ENCODE results near the gene ACTMAP. TPM values are rescaled to one million over a fixed set of nuclear protein-coding genes. Genes with fewer than 3 reads are reported as not detected.

Gene ACTMAP
- total and polyA plus RNA-seq, 2 of the 13 experiments (the other 11 are each of a cell fraction or from before 2014, with no cell fraction given): 2.2 to 7.9 TPM

DNA sequence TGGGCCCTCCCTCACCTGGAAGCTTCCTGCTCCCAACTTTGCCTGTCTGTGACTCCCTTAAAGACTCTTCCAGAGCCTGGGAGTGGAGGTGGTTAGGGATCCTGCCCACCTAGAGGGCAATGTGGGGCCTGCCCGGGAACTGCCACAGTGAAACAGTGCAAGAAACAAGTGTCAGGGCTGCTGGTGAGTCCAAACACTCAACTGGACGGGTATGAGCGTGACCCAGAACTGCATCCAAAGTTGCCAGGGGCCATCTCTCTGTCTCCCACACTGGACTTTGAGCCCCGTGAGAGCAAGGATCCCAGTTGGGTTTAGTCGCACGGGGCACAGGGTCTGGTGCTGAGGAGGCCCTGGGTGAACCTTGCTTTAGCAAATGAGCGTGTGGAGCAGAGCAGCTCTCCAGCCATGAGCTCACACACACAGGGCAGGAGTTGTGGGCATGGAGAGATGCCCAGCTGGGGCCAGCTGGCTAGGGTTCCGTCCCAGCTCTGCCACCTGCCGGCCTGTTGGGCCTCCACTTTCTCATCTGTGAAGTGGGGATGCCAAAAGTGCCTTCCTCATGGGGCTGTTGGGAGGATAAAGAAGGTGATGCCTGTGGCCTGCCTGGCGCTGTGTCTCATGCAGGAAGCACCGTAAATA lies 57.0 kb downstream of the ACTMAP start:
- ChIA-PET POLR2A (interaction anchor here (0.6 kb wide), 1 partner anchor 84 kb away, joined by 3 read pairs; no protein-coding TSS in a partner anchor), CTCF (ENCODE audit: low intra/inter-chr PET ratio, low total read pairs) (no interaction called here)
- in situ Hi-C loops (cut with HindIII; ENCODE audit: extremely low pct_ligation_motif_present, low pct_unique_long_range_greater_than_20kb) (no loop called here), intact Hi-C loops (cut with micrococcal nuclease; ENCODE audit: unreplicated experiment) (no loop called here)
- Histone ChIP-seq H4K20me1 (ENCODE audit: insufficient read depth, low read length) (no peaks in the 10 kb centered on the region), H3K27me3 (ENCODE audit: control insufficient read depth in 1 of 2, insufficient read depth in 2 of 2, low read length in 2 of 2) (no peaks in the 10 kb centered on the region; a peak in 1 of 5 replicates), H3K4me2 (ENCODE audit: low read depth, low read length) (no peak overlapping the region), H3K4me1 (ENCODE audit: insufficient read depth, low read length) (no peaks in the 10 kb centered on the region), H3K4me3 (replicated peaks in 1 of 3; ENCODE audit: insufficient read depth in 1 of 3, low read depth in 2 of 3, low read length in 3 of 3) (no peak overlapping the region), H3K79me2 (ENCODE audit: insufficient read depth, low read length) (no peaks in the 10 kb centered on the region), H3K9me3 (ENCODE audit: low read length) (no peaks in the 10 kb centered on the region), H2AFZ (ENCODE audit: low read length) (no peak overlapping the region), H3K27ac (ENCODE audit: extremely low read length, insufficient read depth, low read length) (no peak overlapping the region), H3K36me3 (replicated peaks in 1 of 2; ENCODE audit: control insufficient read depth in 1 of 2, insufficient read depth in 2 of 2, low read length in 2 of 2) (peaks cover 3 to 5% of the 10 kb centered on the region in 2 experiments; a peak in 3 of 5 replicates), H3K9ac (ENCODE audit: insufficient read depth, low read depth, low read length) (no peak overlapping the region)
- ATAC-seq (no peak), DNase-seq (ENCODE audit: low spot score) (no peak), FAIRE-seq (no peak)
- no peak for TF ChIP-seq ZNF564 (CRISPR knock-in tag; IDR thresholded peaks at IDR 0.05)
- TF ChIP-seq ZNF629 (CRISPR knock-in tag; conservative IDR thresholded peaks at IDR 0.05): peak; percentile 67
- WGBS (ENCODE audit: low lambda C conversion rate): 98% methylated on average over 8 of the region's 11 CpGs
- BruUV-seq (replicated peaks): no TSS peak

DNA sequence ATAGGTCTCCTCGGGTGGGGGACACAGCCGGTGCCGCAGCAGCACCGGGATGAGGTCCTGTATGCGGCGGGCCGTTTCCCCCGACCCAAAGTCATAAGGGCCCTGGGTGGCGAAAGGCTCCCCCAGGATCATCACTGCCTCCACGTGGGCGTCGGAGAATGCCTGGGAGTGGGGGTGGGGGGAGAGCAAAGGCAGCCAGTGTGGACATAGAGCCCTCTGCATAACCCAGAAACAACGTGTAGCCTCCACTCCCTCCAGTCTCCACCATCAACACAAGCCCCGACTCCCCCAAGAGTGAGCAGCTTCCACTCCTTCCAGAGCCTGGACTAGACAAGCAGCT lies 58.1 kb downstream of the ACTMAP start:
- Histone ChIP-seq H3K4me1 (ENCODE audit: insufficient read depth, low read length) (no peaks in the 10 kb centered on the region), H3K79me2 (ENCODE audit: insufficient read depth, low read length) (no peaks in the 10 kb centered on the region), H3K27me3 (ENCODE audit: control insufficient read depth in 1 of 2, insufficient read depth in 2 of 2, low read length in 2 of 2) (no peaks in the 10 kb centered on the region; a peak in 1 of 5 replicates), H3K9me3 (ENCODE audit: low read length) (no peaks in the 10 kb centered on the region), H3K4me2 (ENCODE audit: low read depth, low read length) (no peak overlapping the region), H3K9ac (ENCODE audit: insufficient read depth, low read depth, low read length) (no peak overlapping the region), H2AFZ (ENCODE audit: low read length) (no peak overlapping the region), H3K4me3 (replicated peaks in 1 of 3; ENCODE audit: insufficient read depth in 1 of 3, low read depth in 2 of 3, low read length in 3 of 3) (no peak overlapping the region), H3K36me3 (replicated peaks in 1 of 2; ENCODE audit: control insufficient read depth in 1 of 2, insufficient read depth in 2 of 2, low read length in 2 of 2) (peaks cover 3 to 5% of the 10 kb centered on the region in 2 experiments; a peak in 3 of 5 replicates), H4K20me1 (ENCODE audit: insufficient read depth, low read length) (no peaks in the 10 kb centered on the region), H3K27ac (ENCODE audit: extremely low read length, insufficient read depth, low read length) (no peak overlapping the region)
- ATAC-seq (no peak), DNase-seq (ENCODE audit: low spot score) (no peak), FAIRE-seq (no peak)
- CTCF ChIA-PET (ENCODE audit: low intra/inter-chr PET ratio, low total read pairs): no interaction called here
- in situ Hi-C loops (cut with HindIII; ENCODE audit: extremely low pct_ligation_motif_present, low pct_unique_long_range_greater_than_20kb) (no loop called here), intact Hi-C loops (cut with micrococcal nuclease; ENCODE audit: unreplicated experiment) (no loop called here)
- WGBS (ENCODE audit: low lambda C conversion rate): 88% methylated on average over 5 of the region's 14 CpGs
- BruUV-seq (replicated peaks): no TSS peak
- POLR2A ChIA-PET: no interaction called here
- TF ChIP-seq, protein P1, sequence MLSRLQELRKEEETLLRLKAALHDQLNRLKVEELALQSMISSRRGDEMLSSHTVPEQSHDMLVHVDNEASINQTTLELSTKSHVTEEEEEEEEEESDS (CRISPR knock-in tag; IDR thresholded peaks at IDR 0.05; ENCODE audit: borderline replicate concordance): no peak
- no peak for TF ChIP-seq EEA1 (CRISPR knock-in tag; IDR thresholded peaks at IDR 0.05; ENCODE audit: borderline replicate concordance)
- TF ChIP-seq ZNF598 (CRISPR knock-in tag; IDR thresholded peaks at IDR 0.05; ENCODE audit: borderline replicate concordance): no peak
- no peak for TF ChIP-seq HMGXB4 (CRISPR knock-in tag; IDR thresholded peaks at IDR 0.05; ENCODE audit: borderline replicate concordance in 1 of 2, low read depth in 1 of 2)
- TF ChIP-seq ZNF670 (CRISPR knock-in tag; IDR thresholded peaks at IDR 0.05; ENCODE audit: borderline replicate concordance): no peak
- no peak for TF ChIP-seq ZNF253 (CRISPR knock-in tag; IDR thresholded peaks at IDR 0.05; ENCODE audit: borderline replicate concordance)
- TF ChIP-seq FOXA3 (CRISPR knock-in tag; IDR thresholded peaks at IDR 0.05): no peak
- no peak for TF ChIP-seq ZNF883 (CRISPR knock-in tag; IDR thresholded peaks at IDR 0.05; ENCODE audit: not compliant biosample characterization)
- no peak for TF ChIP-seq ZNF180 (CRISPR knock-in tag; IDR thresholded peaks at IDR 0.05; ENCODE audit: borderline replicate concordance, low read depth)
- TF ChIP-seq TEAD3 (CRISPR knock-in tag; optimal IDR thresholded peaks at IDR 0.05; ENCODE audit: borderline replicate concordance): no peak
